Measurements from ENCODE around the gene RAB29.
A peak's percentile ranks its signal among the peaks of the same experiment; 100 is the strongest.
"Not testable (repeated sequence)": the region's sequence is repeated elsewhere in the genome, so short reads cannot be mapped to it uniquely, and the experiment has no call there.

RAB29 gene

DNA sequence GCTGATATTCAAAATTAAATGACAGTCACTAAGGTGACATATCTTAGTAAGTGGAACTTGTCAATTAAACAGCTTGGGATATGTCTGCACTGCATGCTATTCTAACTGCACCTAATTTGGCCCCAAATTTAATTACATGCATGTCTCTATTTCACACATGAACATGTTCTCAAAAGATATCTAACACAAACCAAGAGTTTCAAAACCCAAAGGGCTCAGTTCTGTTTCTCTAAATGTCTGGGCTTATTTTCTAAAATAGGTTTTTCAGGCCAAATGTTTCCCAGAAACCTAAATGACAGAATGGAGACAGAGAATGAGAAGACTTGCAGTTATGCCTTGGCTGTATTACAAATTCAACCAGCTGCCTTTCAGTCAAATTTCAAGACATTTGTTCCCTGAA lies 11.3 kb downstream of the RAB29 start:
- ATAC-seq = no peak

DNA sequence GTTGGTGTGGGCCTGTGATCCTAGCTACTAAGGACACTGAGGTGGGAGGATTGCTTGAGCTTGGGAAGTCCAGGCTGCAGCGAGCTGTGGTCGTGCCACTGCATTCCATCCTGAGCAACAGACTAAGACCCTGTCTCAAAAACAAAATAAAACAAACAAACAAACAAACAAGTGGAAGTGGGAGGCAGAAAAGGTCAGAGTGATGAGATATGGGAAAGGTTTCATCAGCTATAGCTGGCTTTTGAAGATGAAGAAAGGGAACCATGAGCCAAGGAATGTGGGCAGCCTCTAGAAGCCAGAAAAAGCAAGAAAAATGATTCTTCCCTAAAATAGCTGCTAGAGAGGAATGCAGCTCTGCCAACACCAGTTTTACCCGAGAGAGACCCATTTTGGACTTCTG lies 14.7 kb downstream of the RAB29 start:
- no peak for ATAC-seq

DNA sequence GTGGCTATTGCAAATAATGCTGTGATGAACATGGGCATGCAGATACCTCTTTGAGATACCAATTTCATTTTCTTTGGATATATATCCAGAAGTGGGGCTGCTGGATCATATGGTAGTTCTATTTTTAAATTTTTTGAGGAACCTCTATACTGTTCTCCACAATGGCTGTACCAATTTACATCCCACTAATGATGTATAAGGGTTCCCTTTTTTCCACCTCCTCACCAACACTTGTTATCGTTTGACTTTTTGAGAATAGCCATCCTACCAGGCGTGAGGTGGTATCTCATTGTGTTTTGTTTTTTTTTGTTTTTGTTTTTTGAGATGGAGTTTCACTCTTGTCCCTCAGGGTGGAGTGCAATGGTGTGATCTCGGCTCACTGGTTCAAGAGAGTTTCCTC lies 18.7 kb downstream of the RAB29 start:
- no peak for ATAC-seq

DNA sequence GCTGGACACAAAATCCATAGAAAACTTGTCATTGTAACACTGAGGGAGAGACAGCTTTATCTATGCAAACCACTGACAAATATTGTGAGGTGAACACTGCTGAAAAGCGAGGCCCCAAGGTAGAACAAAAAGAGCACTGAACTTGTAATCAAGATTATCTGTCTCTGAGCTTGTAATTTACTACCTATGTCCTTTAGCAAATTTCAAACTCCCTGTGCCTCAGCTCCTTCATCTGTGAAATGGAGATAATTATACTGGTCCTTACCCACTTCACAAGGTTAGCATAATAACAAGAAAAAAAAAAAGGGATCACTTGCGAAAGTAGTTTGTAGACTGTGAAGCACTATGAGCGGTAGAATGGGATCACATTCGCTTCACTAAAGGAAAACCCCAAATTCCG lies 20.4 kb downstream of the RAB29 start:
- ATAC-seq = no peak

DNA sequence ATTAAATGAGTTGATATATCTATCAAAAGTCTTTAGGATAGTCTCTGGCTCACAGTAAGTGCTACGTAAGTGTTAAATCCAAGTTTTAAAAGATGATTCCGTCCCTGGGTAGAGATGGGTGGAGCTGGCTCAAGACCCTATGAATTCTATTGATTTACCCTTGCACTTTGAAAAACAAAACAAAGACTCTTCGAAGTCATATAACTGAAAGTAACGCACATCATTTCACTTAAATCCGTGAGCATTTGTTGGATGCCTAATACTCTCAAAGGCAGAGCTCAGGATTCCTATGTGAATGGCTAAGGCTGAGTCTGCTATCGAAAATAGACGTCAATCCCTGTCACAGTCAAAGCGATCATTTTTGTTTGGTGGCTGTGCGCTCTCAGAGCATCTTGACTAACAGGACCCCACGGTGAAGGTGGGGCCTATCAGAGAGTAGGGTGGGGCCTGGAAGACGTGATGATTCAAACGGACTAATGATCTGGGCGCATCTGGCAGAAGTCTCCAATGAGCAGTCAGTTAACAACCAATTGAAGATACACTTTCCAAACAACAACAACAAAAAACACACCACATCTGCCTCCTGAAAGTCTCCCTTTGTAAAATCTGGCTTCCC lies 24.1 kb downstream of the RAB29 start:
- ATAC-seq = no peak

DNA sequence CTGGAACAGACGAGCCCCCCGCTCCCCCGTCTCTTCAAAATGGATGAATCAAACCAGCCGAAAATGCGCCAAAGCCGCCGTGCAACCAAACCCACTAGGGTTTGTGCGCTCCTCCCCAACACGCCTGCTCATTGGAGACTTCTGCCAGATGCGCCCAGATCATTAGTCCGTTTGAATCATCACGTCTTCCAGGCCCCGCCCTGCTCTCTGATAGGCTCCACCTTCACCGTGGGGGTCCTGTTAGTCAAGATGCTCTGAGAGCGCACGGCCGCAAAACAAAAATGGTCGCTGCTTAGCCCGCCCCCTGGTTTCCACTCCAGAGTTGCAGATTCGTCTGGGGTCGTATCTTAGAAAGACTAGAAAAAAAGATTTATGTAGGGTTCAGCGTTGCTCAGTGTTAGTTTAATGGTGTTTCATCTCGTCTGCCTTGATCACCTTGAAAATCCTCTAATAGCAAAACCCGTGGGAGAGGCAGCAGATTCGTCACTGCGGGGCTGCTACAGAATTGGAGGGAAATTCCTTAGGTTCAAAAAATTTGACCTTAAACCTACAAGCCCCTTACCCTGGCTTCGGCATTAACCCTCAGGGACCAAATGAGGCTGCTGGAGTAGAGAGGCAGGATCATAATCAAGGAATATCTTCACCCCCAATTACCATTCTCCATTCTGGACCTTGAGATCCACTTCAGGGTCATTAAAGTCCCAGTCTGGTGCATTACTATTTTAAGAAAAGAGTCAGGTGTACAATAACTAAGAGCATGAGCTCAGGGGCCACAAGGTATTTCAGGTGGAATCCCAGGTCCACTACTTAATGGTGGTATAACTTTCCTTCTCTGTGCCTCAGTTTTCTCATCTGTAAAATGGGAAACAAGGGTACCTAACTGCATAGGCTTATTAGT lies 24.9 kb downstream of the RAB29 start, which contains the start of gene NUCKS1:
TSS of gene NUCKS1 (minus strand) at position 45 of the 898 bp plus-strand sequence. CDS start 209 bp downstream, outside the sequence.
- peak; percentile 86 to 87 for ATAC-seq

DNA sequence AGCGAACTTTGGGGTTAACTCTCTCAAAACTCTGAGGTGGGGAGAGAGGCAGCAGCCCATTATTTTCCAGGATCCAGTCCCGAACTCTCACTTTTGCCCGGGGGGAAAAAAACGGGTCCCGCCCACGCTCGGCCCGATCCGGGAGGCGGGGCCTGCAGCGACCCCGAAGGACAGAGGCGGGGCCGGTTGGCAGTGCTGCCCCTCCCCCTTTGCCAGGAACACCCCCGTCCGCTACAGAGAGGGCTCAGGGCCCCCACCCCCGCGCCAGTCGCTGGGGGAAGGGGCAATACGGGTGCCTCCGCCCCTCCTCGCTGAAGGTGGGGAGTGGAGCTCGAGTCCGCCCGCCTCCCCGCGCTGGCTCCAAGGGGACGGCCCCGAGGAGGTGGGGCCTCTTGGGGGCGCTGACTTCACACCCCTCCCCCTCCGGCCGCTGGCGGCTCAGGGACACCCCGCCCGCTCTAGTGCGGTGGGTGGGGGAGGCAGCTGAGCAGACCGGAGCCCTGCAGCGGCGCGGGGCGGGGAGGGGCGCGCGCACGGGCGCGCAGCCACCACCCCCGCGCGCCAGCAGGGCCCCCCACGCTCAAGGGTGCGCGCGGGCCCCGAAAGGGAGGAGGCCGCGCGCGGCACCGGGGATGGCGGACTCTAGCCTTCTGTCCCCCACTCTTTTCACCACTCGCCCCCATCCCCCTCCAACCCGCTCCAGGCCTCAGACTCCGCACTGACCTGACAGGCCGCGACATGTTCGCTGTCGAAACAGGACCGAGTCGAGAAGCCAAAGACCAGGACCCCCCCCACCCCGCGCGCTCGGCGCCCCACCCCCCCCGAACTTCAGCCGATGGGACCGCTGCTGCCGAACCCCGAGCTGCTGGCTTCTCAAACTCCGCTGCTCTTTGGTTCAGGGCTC lies 25.8 kb downstream of the RAB29 start:
- ATAC-seq = peak; percentile 72 to 82

DNA sequence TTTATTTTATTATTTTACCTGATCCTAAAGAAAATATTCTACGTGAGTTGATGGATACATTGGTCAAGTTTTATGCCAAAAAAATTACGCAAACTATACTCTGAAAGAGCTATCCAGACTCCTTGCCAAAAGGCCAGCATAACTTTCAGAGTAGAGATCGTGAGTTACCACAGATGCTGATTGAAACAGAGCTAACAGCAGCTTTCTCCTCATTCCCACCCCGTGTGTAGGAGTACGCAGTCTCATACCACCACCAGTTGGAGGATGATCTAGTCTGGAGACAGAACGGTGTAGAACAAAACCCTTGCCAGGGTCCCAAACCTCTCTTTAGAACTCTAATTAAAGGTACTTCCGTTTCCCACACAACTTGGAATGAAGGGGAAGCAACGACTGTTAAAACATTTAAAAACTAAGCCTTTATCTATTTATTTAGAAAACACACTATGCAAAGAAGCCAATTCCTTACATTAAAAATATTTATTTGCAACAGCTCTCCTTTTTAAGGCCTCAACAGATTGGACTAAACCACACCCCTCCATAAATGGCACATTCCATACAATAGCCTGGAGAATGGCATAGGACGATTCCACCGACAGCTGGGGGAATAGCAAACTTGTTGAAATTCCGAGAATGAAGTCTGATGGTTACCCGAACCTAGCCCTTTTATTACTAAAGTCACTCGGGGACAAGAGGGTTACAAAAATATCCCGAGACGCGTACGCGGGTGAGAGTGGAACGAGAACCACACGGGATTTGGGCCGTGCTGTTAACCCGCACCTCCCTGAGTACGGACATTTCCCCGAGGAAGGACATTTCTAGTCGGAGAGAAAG lies 26.7 kb downstream of the RAB29 start:
- peak; percentile 7 to 12 for ATAC-seq

DNA sequence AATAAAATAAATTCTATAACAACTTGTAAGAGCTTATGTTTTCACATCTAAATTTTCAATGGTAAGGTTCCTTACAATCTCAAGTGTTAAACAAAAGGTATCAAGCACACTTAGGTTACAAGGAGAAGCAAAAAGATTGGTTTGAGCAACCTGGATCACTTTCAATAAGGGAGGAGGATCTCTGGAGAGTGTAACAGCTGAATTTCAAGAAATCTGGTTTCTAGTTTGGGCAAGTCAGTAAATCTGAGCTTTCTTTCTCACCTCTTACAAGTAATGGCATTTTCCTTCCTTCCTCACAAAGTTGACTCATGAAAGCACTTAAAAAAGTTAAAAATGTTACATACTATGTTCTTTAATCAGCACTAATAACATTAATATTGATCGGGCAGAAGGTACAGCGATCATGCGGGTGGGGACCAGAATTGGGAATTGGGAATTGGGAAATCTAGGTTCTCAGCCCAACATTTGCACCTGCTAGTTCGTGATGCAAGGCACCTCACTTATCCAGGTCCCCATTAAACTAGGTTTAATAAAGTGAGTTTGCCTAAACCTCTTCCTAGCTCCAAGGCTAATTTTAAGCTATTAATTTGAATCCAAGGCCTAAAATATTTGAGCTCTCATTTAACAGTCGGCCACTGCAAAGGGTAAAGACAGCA lies 28.4 kb downstream of the RAB29 start:
- ATAC-seq = no peak

DNA sequence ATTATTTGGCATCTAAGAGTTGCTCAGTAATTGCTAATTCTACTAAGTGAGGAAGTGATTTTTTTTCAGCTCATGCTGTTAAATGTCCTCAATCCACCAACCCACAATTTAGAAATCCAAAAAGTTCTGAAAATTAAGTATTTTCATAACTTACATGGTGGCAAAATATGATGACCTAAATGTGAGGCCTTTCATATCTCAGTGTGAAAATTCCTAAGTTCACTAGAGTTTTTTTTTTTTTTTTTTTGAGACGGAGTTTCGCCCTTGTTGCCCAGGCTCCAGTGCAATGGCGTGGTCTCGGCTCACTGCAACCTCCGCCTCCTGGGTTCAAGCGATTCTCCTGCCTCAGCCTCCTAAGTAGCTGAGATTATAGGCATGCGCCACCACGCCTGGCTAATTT lies 30.9 kb downstream of the RAB29 start:
- no peak for ATAC-seq

DNA sequence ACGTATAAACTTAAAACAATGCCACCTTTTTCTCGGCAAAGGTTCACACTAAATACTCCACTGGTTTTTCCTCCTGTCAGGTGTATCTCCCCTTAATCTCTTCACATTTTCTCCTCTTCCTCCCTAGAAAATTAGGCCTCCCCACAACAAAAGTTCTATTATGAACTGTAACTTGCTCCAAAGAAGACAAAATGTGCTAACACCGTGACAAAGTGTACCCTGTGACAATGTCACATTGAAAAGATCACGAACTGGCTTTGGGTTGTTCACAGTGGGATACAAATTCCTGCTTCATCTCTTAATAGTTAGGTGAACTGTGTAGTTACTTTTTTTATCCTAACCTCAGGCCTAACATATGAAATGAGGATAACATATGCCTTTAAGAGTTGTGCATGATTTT lies 31.3 kb downstream of the RAB29 start:
- no peak for ATAC-seq

DNA sequence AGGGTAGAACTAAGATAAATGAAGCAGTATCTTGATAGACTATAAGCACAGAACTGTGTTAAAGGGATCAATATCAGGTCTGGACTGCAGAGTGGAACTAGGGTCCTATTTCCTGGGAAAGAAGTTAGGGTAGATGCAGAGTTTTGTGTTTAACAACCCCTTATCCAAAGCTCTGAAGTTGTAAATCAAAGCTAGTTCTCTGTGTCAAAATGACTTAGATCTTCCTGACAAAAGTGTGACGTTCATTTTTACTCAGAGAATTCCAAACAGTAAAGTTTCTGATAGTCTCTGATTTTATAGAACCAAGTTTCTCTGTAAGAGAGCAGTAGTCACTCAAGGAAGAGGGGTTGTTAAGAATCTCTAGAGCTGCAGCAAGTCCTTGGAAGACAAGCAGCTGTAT lies 33.6 kb downstream of the RAB29 start:
- no peak for ATAC-seq

DNA sequence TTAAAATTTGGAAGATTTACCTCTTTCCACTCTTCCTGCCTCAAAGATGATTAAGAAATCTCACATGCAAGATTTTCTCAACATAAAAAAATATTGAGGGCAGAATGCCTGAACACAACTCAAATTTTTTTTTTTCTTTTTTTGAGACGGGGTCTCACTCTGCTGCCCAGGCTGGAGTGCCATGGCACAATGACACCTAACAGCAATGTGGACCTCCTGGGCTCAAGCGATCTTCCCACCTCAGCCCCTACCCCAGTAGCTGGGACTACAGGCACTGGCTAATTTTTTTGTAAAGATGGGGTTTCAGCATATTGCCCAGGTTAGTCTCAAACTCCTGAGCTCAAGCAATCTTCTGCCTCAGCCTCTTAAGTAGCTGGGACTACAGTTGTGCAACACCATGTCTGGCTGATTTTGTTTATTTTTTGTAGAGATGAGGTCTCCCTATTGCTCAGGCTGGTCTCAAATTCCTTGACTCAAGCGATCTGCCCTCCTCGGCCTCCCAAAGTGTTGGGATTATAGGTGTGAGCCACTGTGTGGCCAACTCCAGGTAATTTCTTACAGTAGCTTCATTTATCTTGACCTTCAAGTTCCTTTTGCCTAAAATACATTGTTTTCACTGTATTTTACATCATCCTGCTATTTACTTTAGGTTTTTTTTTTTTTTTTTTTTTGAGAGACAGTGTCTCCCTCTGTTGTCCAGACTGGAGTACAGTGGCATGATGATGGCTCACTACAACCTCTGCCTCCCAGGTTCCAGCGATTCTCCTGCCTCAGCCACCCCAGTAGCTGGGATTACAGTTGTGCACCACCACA lies 35.7 kb downstream of the RAB29 start:
- ATAC-seq = no peak

DNA sequence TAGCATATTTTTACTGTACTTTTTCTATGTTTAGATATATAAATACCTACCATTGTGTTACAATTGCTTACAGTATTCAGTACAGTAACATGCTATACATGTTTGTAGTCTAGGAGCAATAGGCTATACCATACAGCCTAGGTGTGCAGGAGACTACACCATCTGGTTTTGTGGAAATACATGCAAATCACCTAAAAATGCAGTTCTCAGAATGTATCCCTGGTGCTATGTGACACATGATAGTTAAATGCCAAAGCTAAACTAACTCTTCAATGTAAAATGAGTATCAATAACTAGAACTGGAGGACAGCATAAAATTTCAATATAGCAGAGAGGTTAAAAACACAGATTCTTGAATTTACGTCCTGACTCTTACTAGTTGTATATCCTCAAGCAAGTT lies 40.1 kb downstream of the RAB29 start:
- peak; percentile 80 to 83 for ATAC-seq

DNA sequence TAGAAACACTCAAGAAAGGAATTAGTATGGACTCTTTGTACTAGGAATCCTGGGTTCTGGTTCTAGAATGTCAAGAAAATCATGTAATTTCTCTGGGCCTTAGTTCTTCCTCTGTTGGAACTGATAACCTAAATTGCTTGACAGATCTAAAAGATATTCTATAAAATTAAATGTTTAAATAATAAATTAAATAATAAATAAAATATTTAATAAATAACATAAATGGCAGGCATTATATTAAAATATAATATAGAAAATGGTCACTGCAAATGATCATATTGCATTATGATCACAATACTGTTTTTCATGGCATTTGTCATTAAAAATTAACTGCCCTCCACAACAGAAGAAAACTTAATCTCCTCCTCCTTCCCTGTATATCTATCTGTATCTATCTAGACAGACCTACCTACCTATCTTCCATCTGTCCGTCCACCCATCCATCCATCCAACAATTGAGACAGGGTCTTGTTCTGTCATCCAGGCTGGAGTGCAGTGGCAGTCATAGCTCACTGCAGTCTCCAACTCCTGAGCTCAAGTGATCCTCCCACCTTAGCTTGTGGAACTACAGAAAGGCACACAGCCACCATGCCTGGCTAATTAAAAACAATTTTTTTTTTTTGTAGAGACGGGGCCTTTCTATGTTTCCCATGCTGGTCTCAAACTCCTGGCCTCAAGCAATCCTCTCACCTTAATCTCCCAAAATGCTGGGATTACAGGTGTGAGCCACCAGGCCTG lies 41.7 kb downstream of the RAB29 start:
- ATAC-seq = no peak

DNA sequence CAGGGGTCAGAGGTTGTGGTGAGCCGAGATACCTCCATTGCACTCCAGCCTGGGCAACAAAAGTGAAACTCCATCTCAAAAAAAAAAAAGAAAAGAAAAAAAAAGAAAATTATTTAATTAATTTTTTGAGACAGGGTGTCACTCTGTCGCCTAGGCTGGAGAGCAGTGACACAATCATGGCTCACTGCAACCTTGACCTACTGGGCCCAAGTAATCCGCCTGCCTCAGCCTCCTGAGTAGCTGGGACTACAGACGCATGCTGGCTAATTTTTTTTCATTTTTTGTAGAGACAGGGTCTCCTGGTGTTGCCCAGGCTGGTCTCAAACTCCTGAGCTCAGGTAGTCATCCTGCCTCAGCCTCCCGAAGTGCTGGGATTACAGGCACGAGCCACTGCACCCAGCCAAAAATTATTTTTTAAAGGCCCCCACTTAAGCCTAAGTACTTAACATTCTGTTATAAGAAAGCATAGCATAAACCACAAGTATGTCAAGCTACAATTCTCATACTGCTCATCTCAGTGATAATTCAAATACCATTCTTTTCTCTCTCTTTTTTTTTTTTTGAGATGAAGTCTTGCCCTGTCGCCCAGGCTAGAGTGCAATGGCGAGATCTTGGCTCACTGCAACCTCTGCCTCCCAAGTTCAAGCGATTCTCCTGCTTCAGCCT lies 45.2 kb downstream of the RAB29 start:
- ATAC-seq = no peak

DNA sequence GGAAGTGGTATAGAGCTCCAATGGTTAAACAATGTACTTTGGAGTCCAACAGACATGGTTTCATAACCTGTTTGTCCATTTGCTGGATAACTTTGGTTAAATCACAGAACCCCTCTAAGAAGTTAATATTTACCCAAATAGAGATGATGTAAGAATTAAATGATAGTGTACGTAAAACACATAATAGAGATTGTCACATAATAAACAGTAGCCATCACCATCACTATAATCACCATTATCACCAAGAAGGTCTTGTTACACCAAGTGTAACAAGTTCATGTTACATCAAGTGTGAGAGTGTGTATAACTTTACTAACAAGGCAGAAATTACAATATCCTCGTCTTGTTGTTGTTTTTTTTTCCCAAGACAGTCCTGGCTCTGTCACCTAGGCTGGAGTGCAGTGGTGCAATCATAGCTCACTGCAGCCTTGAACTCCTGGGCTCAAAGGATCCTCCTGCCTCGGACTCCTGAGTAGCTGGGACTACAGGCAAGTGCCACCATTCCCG lies 48.6 kb downstream of the RAB29 start:
- no peak for ATAC-seq

DNA sequence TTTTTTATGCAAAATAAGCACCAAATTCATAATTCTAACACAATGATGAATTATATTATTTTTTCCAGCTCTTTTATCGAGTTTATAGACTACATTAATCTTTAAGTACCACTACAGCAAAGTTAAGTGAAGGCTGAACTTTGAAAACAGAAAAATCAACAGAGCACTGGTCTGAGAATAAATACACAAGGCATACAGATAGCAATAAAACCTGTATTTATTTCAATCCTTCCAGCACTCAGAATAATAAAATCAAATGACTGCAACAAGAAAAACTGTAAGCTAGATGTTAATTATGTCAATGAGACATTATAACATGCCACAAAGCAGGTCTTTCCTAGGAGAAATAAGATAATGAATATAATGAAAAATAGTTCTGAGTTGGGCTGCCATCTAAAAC lies 49.8 kb downstream of the RAB29 start:
- ATAC-seq = no peak

DNA sequence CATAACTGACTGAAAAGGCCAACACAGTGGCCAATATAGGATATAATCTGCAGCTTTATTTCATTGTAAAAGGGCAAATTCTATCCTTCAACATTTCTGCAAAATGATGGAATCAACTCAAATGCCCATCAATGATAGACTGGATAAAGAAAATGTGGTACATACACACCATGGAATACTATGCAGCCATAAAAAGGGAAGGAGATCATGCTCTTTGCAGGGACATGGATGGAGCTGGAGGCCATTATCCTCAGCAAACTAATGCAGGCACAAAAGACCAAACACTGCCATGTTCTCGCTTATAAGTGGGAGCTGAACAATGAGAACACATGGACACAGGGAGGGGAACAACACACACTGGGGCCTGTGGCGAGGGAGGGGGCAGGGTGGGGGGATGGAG lies 54.5 kb downstream of the RAB29 start:
- not testable (repeated sequence) for ATAC-seq

All from activated CD4-positive, CD25-positive, alpha-beta regulatory T cell treated with anti-CD3 and anti-CD28 coated beads, Interleukin-2, amount 50 U/mL, for 24 hours (primary cell).